Muscle of leg (tissue), 11 donors: ENCODE results near the gene MMUT. TPM values are rescaled to one million over a fixed set of nuclear protein-coding genes. Genes with fewer than 3 reads are reported as not detected.

ENCODE experiments used
- DNase-seq: peaks from one replicate; pipeline ENCODE4 v3.0.0; 2013
- H3K27ac ChIP-seq: one replicate; pipeline ENCODE4 v1.5.1; 2013; ENCODE audit warnings: mild to moderate bottlenecking, low read length, control low read depth
- H3K27me3 ChIP-seq: one replicate; pipeline ENCODE4 v1.6.1; 2013; ENCODE audit warnings: low read length; ENCODE audit not compliant: control insufficient read depth, insufficient read depth
- H3K36me3 ChIP-seq: one replicate; pipeline ENCODE4 v1.6.1; 2013; ENCODE audit warnings: low read length; ENCODE audit not compliant: control insufficient read depth, insufficient read depth
- H3K4me1 ChIP-seq: one replicate; pipeline ENCODE4 v1.6.1; 2013; ENCODE audit warnings: low read length; ENCODE audit not compliant: control insufficient read depth, insufficient read depth
- H3K4me3 ChIP-seq: one replicate; pipeline ENCODE4 v1.5.1; 2013; ENCODE audit warnings: low read length, control low read depth
- H3K9me3 ChIP-seq: replicated peaks from 2 replicates; pipeline ENCODE4 v1.6.1; 2013; ENCODE audit warnings: low read depth, low read length; ENCODE audit not compliant: control insufficient read depth
- WGBS: methylation state at CpG from one replicate; pipeline ENCODE4 v1.1.5; 2013; ENCODE audit warnings: missing lambda C conversion rate; ENCODE audit not compliant: insufficient coverage; 5-methylcytosine and 5-hydroxymethylcytosine counted together
- polyA plus RNA-seq, 8 donors: library from polyadenylated mRNA; unstranded; fragments of 120-200 nt; gene quantifications; one replicate each; pipeline versions ENCODE4 v1.2.1 to v1.2.3, GENCODE V29; 2013; ENCODE audit warnings: inconsistent platforms in 1 of 8, low replicate concordance in 1 of 8; ENCODE audit not compliant: insufficient read length in 8 of 8, insufficient read depth in 1 of 8
- total RNA-seq: library from RNA; stranded (reverse); fragments of 120-200 nt; gene quantifications from one replicate; pipeline ENCODE4 v1.2.4, GENCODE V29; 2013

The MMUT gene
- total and polyA plus RNA-seq, 9 donors, result 15.0 to 24.9 (median 19.5) TPM

DNA sequence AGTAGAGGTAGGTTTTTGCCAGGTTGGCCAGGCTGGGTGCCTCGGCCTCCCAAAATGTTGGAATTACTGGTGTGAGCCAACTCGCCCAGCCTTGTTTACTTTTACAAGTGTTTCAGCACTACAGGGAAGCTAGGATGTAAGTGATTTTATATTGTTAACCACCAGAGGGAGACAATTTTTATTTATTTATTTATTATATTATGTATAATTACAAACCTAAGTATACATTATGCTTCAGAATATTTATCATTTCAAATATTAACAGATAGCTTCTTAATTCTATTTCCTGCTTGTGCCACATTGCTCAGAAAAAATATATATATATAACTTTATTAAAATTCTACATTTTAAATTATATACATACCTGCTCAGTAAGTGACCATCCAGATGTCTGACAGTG is 9.8 kb downstream of the MMUT start:
- no peak for DNase-seq
- H3K4me1 ChIP-seq, result no peaks in the 10 kb centered on the region
- peaks cover 18% of the 10 kb centered on the region for H3K36me3 ChIP-seq
- H3K9me3 ChIP-seq, result no peaks in the 10 kb centered on the region
- no peaks in the 10 kb centered on the region for H3K27me3 ChIP-seq
- 89% methylated on average over 1 of the region's 2 CpGs for WGBS
- H3K4me3 ChIP-seq, result no peak overlapping the region
- H3K27ac ChIP-seq, result no peak overlapping the region

DNA sequence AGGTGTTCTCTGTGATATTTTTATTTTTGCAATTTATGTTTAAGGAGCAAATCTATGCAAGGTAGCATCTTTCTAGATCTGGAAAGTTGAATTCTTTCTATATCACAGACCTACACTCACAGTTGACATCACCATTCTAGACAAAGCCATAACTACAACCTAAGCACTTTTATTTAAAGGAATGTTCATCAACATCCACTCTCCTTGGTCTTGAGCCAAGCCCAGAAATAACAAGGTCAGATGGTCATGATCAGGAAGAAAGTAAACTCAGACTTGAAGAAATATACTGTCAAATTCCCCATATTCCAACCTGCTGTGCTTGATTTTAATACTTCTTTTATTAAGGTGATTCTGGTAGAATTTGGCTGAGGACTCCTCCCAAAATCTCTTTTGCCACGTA is 32.2 kb downstream of the MMUT start:
- H3K27me3 ChIP-seq, result no peaks in the 10 kb centered on the region
- peaks cover 11% of the 10 kb centered on the region for H3K36me3 ChIP-seq
- no CpG with 5 or more reads among the region's 1 CpG for WGBS
- DNase-seq, result peak; percentile 4
- H3K4me3 ChIP-seq, result no peak overlapping the region
- no peaks in the 10 kb centered on the region for H3K4me1 ChIP-seq
- no peak overlapping the region for H3K27ac ChIP-seq
- no peaks in the 10 kb centered on the region for H3K9me3 ChIP-seq

DNA sequence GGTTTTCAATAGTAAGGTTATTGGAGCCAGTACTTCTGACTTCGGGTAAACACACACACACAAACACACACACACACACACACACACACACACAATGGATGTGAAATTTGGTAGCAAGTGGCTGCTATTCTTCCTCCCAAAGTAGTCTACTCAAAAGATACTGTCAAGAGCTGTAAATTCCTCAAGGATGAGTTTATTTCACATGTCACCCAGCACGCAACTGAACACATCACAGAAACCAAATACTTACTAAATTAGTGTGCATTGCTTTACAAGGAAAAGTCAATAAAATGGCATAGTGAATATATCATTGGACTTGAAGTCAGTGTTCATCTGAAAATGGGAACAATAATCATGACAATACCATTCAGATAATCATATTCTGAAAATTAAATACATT is 32.9 kb downstream of the MMUT start:
- Histone ChIP-seq H3K27ac (no peak overlapping the region), H3K4me3 (no peak overlapping the region), H3K27me3 (no peaks in the 10 kb centered on the region), H3K4me1 (no peaks in the 10 kb centered on the region), H3K9me3 (no peaks in the 10 kb centered on the region), H3K36me3 (peaks cover 9% of the 10 kb centered on the region)
- WGBS, result no CpG with 5 or more reads among the region's 2 CpGs
- no peak for DNase-seq

DNA sequence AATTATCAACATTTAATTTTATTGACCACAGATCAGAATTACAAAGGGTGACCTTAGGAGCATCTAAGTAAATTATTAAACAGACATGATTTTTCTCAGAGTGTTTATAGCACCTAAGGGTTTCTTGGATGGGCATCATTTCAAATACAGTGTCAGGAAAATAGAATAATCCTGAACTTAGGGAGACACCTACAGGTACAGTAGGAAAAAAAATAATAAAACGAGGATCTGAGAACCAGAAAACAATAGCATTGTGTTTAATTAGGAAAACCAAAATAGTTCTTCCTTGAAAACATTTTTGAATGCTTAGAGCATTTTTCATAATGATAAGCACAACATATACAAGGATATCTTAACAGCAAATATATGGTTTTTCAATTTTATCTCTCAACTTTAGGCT is 39.2 kb downstream of the MMUT start:
- Histone ChIP-seq H3K36me3 (no peaks in the 10 kb centered on the region), H3K4me1 (no peaks in the 10 kb centered on the region), H3K27ac (no peak overlapping the region), H3K4me3 (no peak overlapping the region), H3K27me3 (no peaks in the 10 kb centered on the region), H3K9me3 (no peaks in the 10 kb centered on the region)
- WGBS, result no CpG with 5 or more reads among the region's 1 CpG
- DNase-seq, result peak; percentile 15

DNA sequence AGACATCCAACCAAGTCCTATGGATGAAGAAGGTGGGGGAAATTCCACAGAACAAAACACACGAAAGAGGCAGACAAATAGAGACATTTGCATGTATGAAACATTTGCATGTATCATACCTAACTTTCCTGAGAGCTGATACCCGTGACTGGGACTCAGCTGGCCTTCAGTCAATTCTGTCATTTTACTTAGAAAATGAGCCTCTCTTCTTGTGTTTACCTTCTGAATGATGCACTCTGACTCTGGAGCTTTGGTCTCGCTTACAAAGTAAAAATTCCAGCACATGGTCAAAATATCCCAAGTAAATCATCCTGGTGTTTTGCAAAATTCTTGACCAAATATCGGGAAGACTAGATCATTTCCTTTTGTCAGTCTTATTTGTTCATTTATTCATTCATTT is 46.9 kb downstream of the MMUT start:
- Histone ChIP-seq H3K9me3 (no peaks in the 10 kb centered on the region), H3K36me3 (no peaks in the 10 kb centered on the region), H3K4me3 (no peak overlapping the region), H3K27ac (no peak overlapping the region), H3K4me1 (no peaks in the 10 kb centered on the region), H3K27me3 (no peaks in the 10 kb centered on the region)
- 83% methylated on average over 2 of the region's 4 CpGs for WGBS
- no peak for DNase-seq

DNA sequence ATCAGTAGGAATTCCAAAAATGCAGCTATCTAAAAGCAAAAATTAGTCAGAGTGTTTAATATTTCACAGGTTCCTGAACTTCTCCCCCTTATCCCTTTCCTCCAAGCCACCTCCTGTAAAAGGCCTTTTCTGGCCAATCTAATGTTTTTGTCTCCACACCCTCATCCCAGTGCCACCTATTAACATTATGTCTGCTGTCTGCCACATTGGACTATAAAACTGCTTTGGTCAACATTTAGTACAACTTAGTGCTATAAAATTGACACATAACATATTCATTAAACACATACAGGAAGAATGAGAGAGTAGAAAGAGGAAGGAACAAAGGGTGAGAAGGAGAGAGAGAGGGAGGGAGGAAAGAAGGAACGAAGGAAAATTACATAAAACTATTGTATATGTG is 47.7 kb downstream of the MMUT start:
- Histone ChIP-seq H3K4me1 (no peaks in the 10 kb centered on the region), H3K9me3 (no peaks in the 10 kb centered on the region), H3K4me3 (no peak overlapping the region), H3K36me3 (no peaks in the 10 kb centered on the region), H3K27me3 (no peaks in the 10 kb centered on the region), H3K27ac (no peak overlapping the region)
- no peak for DNase-seq
- no CpG with 5 or more reads among the region's 1 CpG for WGBS

DNA sequence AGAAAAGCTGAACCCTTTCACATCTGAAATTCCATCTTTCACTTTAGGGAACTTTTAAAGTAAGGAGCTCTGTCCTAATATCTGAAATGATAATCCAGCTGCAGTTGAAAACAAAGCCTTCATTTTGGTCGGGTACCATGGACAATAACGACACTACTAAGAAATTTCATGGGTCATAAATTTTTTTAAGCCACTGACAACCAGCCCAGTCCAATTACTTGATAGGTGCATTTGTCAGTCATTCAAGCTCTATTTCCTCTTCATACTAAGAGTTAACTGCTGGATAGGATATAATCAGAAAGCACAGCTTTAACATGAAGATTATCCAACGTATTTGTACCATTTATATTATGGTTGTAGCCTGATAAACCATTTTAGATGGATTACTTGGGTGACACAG is 52.5 kb downstream of the MMUT start:
- no CpG with 5 or more reads among the region's 3 CpGs for WGBS
- H3K4me1 ChIP-seq, result no peaks in the 10 kb centered on the region
- peak; percentile 1 for DNase-seq
- no peaks in the 10 kb centered on the region for H3K27me3 ChIP-seq
- H3K9me3 ChIP-seq, result no peaks in the 10 kb centered on the region
- no peak overlapping the region for H3K27ac ChIP-seq
- H3K4me3 ChIP-seq, result no peak overlapping the region
- H3K36me3 ChIP-seq, result no peaks in the 10 kb centered on the region

DNA sequence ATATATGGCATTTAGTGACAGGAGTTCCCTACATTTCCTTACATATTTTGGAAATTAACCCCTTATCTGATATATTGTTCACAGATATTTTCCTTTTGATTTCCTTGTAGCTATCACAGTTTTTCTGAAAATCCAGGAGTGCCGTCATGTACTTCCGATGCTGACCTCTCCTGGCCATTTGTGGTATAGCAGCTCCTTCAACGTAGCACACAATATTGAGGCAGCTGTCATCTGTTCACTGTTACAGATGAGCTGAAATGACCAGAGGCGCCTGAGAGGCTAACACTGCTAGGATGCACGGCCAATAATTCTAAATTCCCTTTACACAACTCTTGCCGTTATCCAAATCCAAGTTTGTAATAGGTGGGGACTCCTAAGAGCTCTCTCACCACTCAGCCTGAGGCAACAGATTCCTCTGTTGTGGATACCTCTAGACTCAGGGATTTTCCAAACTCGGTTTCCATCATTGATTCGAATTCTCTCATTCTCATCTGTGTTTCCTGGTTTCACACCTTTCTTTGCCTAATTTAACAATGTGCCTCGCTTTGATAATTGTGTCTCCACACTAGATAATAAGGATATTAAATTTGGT is 53.0 kb downstream of the MMUT start:
- H3K27ac ChIP-seq, result no peak overlapping the region
- no peaks in the 10 kb centered on the region for H3K36me3 ChIP-seq
- H3K9me3 ChIP-seq, result no peaks in the 10 kb centered on the region
- no peaks in the 10 kb centered on the region for H3K27me3 ChIP-seq
- no peak overlapping the region for H3K4me3 ChIP-seq
- no peaks in the 10 kb centered on the region for H3K4me1 ChIP-seq
- WGBS, result 0% methylated on average over 4 of the region's 9 CpGs
- DNase-seq, result peak; percentile 86

DNA sequence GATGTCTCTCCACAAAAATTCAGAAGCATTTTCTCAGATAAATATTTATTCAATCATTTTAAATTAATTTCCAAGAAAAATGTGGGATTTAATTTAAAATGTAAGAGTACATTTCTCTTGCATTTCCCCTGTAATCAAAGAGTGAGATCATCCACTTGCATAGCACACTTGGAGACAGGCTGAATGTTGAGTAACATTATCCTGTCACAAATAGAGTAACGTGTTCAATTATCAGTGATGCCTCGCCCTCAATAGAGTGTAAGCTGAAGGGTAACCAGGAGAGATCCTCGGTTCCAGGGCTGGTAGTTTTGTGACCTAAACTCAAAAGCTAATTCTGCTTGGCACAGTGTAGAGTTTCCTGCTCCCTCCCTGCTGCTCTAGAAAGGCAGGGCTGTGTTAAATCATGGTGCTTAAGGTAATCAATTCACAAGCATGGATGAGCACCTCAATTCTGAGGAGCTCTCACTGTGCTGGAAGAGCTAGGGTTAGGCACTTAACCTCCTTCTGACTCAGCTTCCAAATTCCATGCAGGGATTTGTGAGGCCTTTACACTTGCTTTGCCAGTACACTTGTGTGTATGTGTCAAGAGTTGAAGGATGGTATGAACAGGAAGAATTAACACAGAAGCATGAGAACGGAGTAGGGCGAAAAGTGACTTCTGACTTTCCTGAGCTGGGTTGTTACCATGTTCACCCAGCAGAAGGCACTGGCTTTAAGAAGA is 56.6 kb downstream of the MMUT start:
- no peak for DNase-seq
- Histone ChIP-seq H3K9me3 (no peaks in the 10 kb centered on the region), H3K4me3 (no peak overlapping the region), H3K27me3 (no peaks in the 10 kb centered on the region), H3K36me3 (no peaks in the 10 kb centered on the region), H3K4me1 (no peaks in the 10 kb centered on the region), H3K27ac (no peak overlapping the region)
- 58% methylated on average over 3 of the region's 5 CpGs for WGBS

DNA sequence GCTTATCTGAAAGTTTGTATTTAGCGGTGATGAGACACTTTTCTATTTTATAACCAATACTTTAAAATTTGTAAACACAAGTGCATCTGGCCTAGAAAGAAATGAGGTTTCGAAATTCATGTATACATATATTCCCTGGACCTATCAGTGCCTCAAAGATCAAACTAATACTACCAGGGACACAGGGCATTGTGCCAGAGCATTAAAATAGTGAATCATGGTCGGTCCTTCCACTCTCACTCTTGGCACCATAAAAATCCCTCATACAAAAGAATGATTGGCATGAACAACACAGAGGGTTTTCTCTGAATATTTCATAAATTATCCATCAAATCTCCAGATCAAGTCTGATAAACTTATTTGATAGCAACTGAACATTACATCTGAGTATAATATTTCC is 62.0 kb downstream of the MMUT start:
- no peaks in the 10 kb centered on the region for H3K27me3 ChIP-seq
- WGBS, result no CpG with 5 or more reads among the region's 3 CpGs
- no peaks in the 10 kb centered on the region for H3K36me3 ChIP-seq
- H3K4me1 ChIP-seq, result no peaks in the 10 kb centered on the region
- no peak overlapping the region for H3K4me3 ChIP-seq
- no peak for DNase-seq
- no peak overlapping the region for H3K27ac ChIP-seq
- H3K9me3 ChIP-seq, result no peaks in the 10 kb centered on the region
